Right cardiac atrium (tissue), 5 donors: Measurements from ENCODE around the gene GATAD2B. TPM values are rescaled to one million over a fixed set of nuclear protein-coding genes. Genes with fewer than 3 reads are reported as not detected.

ENCODE experiments used
- ATAC-seq, 2 donors: fragments of 200-7000 bp; cut with Tn5 transposase; one replicate each; pipeline versions ENCODE4 v1.8.0 to v1.9.1; 2020; ENCODE audit warnings: moderate library complexity in 2 of 2, mild to moderate bottlenecking in 1 of 2
- DNase-seq, 3 donors: peaks; one replicate each; pipeline ENCODE4 v3.0.0-alpha.2; 2020
- H3K27ac ChIP-seq: one replicate; pipeline ENCODE4 v1.5.1; 2013; ENCODE audit warnings: mild to moderate bottlenecking, low read length, control low read depth, moderate library complexity
- H3K27me3 ChIP-seq: one replicate; pipeline ENCODE4 v1.6.1; 2013; ENCODE audit not compliant: control insufficient read depth, insufficient read depth
- H3K4me1 ChIP-seq: one replicate; pipeline ENCODE4 v1.6.1; 2013; ENCODE audit warnings: low read length; ENCODE audit not compliant: control insufficient read depth, insufficient read depth
- H3K4me3 ChIP-seq: one replicate; pipeline ENCODE4 v1.5.1; 2013; ENCODE audit warnings: low read length, control low read depth
- H3K9me3 ChIP-seq: one replicate; pipeline ENCODE4 v1.6.1; 2013; ENCODE audit warnings: low read length; ENCODE audit not compliant: control insufficient read depth
- WGBS: extraction: QIAGEN DNeasy Blood & Tissue Kit; methylation state at CpG from one replicate; pipeline ENCODE4 v1.1.7; 2013; 5-methylcytosine and 5-hydroxymethylcytosine counted together
- intact Hi-C, 4 donors: fragments of 100-400 bp; cut with DNase I; formaldehyde crosslinking; loops; one replicate each; pipeline versions ENCODE4 v1.11.0 to v1.14.0; 2022 to 2023
- polyA plus RNA-seq: library from polyadenylated mRNA; stranded (reverse); fragments of 200-250 nt; gene quantifications from one replicate; pipeline ENCODE4 v1.2.3, GENCODE V29; 2013
- total RNA-seq, 4 donors: library from RNA; stranded (reverse); fragmentation: NEBNext Ultra II Directional; extraction: Animal tissue kit (Norgen Biotek cat#: 25700); gene quantifications; one replicate each; pipeline ENCODE4 v1.2.1, GENCODE V29; 2021
- donor health status: healthy with polysubstance abuse.
- donor health status: DM: no; HTN: yes; CAD: no.
- donor health status: DM: no; HTN: no; CAD: no.
- donor health status: DM: no; HTN: yes; CAD: no; lungs with severe emphysema.
- donor health status: DM: yes; HTN: yes; CAD: no.

The GATAD2B gene
- total and polyA plus RNA-seq, 5 donors: 7.2 to 50.1 (median 42.2) TPM

DNA sequence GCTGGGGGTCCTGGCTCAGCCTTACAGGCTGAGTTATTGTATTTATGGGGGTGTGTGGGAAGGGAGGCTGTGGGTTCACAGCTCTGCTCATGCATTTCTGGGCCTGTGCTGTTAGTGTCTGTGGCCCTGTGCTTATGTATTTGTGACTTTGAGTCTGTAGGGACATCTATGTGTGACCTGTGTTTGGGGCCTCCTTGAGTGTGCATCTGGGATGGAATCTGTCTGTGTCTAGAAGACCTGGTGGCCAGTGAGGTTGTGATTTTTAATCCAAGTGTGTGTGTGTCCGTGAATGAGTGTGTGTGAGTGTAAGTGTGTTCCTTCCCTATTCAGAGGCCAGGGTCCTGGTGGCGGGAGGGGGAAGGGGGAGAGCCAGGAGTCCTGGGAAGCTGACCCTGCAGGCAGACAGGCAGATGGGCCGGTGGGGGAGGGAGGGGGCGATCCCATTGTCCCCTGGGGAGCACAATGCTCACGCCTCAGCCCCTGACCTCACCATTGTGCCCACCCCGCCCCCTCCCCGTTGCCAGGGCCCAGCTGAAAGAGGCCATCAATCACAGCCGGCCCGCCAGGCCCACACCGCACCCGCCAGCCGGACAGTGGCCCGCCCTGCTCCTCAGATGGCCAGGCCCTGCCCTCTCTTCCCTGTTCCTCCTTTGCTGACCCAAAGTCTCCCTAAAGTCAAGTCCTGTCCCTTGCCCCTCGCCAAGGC lies 128.0 kb downstream of the GATAD2B start:
- Histone ChIP-seq H3K27me3 (no peaks in the 10 kb centered on the region), H3K27ac (no peak overlapping the region), H3K4me1 (peaks cover 3% of the 10 kb centered on the region), H3K4me3 (no peak overlapping the region), H3K9me3 (no peaks in the 10 kb centered on the region)
- 60% methylated on average over 14 of the region's 14 CpGs for WGBS
- no peak for ATAC-seq
- intact Hi-C loops: loop anchor here in 3 of 4 donors (5.0 to 10.0 kb wide), 3 partner anchors 130 to 193 kb away; partner anchors contain the start of genes RAB13 (in 2 of the 3) and GATAD2B (in 1 of the 3)
- DNase-seq: peak in 2 of 3 donors; percentile 61 to 73

DNA sequence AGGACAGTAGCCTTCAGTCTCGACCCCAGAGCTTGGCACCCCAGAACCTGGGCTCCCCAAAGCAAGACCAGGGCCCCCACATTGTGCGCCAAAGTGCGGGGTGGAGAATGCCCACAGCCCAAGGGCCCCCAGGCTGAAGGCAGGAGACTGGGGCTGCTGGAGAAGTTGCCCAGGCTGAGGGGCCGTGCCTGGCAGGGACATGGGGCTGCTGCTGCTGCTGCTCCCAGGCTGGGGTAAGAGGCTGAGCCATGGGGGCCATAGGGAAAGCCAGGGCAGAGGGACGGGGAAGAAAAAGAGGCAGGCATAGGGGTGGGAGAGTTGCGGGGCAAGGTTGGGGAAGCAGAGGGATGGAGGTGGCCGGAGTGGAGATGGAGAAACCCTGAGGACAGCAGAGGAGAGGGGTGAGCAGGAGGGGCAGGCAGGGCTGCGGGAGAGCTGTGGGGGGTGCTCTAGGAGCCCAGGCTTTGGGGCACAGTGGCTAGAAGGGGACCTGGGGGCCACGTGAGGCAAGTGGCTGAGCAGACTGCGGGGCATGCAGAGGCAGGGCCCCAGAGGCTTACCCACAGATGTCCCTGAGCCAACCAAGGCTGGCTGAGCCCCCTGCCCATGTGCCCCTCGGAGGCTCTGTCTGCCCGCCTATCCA lies 128.7 kb downstream of the GATAD2B start:
- ATAC-seq: no peak
- H3K4me3 ChIP-seq: no peak overlapping the region
- H3K27ac ChIP-seq: no peak overlapping the region
- WGBS: 83% methylated on average over 12 of the region's 12 CpGs
- H3K4me1 ChIP-seq: peaks cover 4% of the 10 kb centered on the region
- no peaks in the 10 kb centered on the region for H3K9me3 ChIP-seq
- H3K27me3 ChIP-seq: no peaks in the 10 kb centered on the region
- DNase-seq: no peak
- intact Hi-C loops: loop anchor here in 2 of 4 donors (10.0 kb wide), 2 partner anchors 131 to 191 kb away; partner anchors contain the start of genes GATAD2B (in 1 of the 2) and RAB13 (in 1 of the 2)

DNA sequence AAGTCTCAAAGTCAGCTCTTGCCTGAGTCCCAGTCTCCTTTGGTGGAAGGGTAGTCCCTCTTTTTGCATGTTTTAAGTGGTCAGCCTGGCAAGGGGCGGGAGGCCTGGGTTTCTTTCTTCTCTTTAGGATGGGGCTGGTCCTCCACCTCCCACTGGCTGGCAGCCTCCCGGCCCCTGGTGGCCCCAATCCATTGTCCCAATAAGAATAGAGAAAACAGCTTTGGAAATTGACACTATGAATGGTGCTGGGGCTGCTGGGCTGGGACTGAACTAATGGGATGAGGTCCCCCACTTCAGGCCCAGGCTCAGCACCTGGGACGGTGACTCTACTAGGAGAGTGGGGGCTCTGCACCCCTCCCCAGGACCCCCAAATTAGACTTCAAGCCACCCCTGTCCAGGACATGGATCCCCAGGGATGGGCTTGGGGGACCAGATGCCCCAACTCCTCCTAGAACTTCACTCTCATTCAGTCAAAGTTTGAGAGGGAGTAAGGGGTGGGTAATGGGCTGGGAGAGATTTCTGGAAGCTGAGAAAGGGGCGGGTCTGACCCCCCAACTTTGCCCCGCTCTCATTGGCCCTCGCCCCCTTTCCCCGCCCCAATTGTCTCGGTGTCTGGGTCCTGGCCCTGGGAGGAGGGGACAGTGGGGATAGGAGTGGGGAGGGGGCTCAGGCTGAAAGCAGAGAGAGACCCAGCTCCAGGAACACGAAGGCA lies 129.4 kb downstream of the GATAD2B start:
- intact Hi-C loops: loop anchor here in 2 of 4 donors (10.0 kb wide), 2 partner anchors 131 to 191 kb away; partner anchors contain the start of genes GATAD2B (in 1 of the 2) and RAB13 (in 1 of the 2)
- no peak overlapping the region for H3K4me3 ChIP-seq
- no peaks in the 10 kb centered on the region for H3K9me3 ChIP-seq
- no peak for DNase-seq
- no peaks in the 10 kb centered on the region for H3K27me3 ChIP-seq
- H3K4me1 ChIP-seq: peaks cover 4% of the 10 kb centered on the region
- no peak overlapping the region for H3K27ac ChIP-seq
- 80% methylated on average over 9 of the region's 9 CpGs for WGBS
- no peak for ATAC-seq

DNA sequence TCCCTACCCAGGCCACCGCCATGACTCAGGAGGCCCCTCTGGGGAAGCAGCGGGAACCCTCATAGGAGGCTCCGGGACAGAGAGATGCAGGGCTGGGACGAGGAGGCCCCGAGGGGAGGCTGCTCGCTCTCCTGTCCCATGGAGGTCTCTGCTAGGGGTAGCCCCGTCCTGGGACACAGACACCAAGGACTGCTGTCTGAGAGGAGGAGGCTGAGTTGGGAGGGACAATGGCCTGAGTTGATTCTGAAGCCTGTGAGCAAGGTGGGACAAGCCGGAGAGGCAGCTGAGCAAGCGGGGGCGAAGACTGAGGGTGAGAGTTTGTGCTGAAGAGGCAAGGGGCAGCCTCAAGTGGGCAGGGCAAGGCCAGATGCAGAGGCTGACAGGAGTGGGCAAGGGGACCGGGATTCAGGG lies 130.1 kb downstream of the GATAD2B start:
- 95% methylated on average over 11 of the region's 11 CpGs for WGBS
- no peaks in the 10 kb centered on the region for H3K9me3 ChIP-seq
- DNase-seq: no peak
- no peak overlapping the region for H3K4me3 ChIP-seq
- intact Hi-C loops: loop anchor here in 2 of 4 donors (10.0 kb wide), 2 partner anchors 132 to 192 kb away; partner anchors contain the start of genes GATAD2B (in 1 of the 2) and RAB13 (in 1 of the 2)
- ATAC-seq: no peak
- H3K27me3 ChIP-seq: no peaks in the 10 kb centered on the region
- peaks cover 4% of the 10 kb centered on the region for H3K4me1 ChIP-seq
- no peak overlapping the region for H3K27ac ChIP-seq

DNA sequence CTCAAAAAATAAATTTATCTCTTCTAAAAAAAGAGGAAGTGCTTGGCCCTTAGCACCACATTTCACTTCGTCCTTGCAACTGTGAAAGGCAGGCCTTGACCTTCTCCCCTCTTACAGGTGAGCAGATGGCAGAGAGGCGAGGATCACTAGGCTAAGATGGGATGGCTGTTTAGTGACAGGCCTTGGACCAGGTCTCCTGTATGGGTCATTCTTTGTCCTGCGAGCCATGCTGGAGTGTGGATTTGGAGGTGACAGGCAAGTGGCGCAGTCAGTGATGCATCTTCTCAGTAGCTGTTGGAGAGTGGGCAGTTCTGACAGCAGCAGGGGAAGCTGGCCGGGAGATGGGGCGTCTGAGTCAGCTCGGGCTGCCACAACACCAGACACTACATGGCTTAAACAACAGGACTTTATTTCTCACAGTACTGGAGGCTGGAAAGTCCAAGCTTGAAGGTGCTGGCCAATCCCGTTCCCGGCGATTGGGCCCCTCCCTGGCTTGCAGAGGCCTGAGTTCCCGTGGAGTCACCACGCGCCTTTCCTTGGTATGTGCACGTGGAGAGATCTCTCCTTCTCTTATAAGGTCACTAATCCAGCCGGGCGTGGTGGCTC lies 131.0 kb downstream of the GATAD2B start:
- Histone ChIP-seq H3K4me1 (peaks cover 4% of the 10 kb centered on the region), H3K4me3 (no peak overlapping the region), H3K27ac (no peak overlapping the region), H3K27me3 (no peaks in the 10 kb centered on the region), H3K9me3 (no peaks in the 10 kb centered on the region)
- DNase-seq: peak in 1 of 3 donors; percentile 44
- no peak for ATAC-seq
- intact Hi-C loops: loop anchor here in 2 of 4 donors (10.0 kb wide), 2 partner anchors 133 to 193 kb away; partner anchors contain the start of genes GATAD2B (in 1 of the 2) and RAB13 (in 1 of the 2)
- WGBS: 90% methylated on average over 16 of the region's 16 CpGs

DNA sequence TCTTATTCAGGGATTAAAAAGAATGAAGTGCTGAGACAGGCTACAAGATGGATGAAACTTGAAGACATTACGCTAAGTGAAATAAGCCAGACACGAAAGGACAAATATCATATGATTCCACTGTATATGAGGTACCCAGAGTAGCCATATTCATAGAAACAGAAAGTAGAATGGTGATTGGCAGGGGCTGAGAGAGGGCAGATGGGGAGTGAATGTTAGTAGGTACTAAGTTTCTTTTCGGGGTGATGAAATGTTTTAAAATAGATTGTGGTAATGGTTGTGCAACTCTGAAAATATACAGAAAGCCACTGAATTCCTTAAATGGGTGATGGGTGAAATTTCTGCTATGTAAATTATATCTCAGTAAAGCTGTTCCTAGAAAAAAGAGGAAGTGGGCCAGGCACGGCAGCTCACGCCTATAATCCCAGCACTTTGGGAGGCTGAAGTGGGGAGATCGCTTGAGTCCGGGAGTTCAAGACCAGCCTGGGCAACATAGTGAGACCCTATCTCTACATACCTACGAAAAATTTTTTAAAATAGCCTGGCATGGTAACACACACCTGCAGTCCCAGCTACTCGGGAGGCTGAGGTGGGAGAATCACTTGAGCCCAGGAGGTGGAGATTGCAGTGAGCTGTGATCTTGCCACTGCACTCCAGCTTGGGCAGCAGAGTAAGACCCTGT lies 131.7 kb downstream of the GATAD2B start:
- DNase-seq (peak in 2 of 3 donors; percentile 65 to 77), ATAC-seq (peak in 1 of 2 donors; percentile 26)
- Histone ChIP-seq H3K27me3 (no peaks in the 10 kb centered on the region), H3K4me3 (no peak overlapping the region), H3K27ac (peak overlapping the region; percentile 99), H3K9me3 (no peaks in the 10 kb centered on the region), H3K4me1 (peaks cover 4% of the 10 kb centered on the region)
- intact Hi-C loops: loop anchor here in 2 of 4 donors (10.0 kb wide), 2 partner anchors 134 to 194 kb away; partner anchors contain the start of genes GATAD2B (in 1 of the 2) and RAB13 (in 1 of the 2)
- 58% methylated on average over 9 of the region's 9 CpGs for WGBS

DNA sequence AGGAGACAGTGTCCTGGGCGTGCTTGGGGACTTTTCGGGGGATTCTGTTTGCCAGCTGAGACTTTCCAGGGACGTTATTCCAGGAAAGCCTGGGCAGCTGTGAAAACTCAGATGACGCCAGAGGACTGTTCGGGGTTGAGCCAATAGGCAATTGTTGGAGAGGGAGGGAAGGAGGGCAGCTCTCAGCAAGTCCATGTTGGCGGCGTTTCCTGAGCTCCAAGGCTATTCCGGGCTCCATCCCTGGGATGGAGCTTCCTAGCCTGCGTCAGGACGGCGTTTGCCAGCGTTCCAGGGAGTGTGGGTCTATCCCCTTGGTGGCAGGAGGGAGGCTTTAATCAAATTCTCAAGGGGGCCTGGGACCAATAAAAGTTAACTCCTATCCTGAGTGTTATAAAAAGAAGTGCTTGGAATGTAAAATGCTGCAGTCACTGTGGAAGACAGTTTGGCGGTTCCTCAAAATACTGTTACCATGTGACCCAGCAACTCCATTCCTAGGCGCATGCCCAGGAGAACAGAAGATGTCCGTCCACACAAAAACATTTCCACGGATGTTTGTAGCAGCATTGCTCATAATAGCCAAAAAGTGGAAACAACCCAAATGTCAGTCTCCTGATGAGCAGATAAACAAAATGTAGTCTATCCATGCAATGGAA lies 132.3 kb downstream of the GATAD2B start:
- peak; percentile 92 to 96 (median 94) for DNase-seq
- WGBS: 5% methylated on average over 16 of the region's 16 CpGs
- intact Hi-C loops: loop anchor here in 2 of 4 donors (10.0 kb wide), 2 partner anchors 134 to 194 kb away; partner anchors contain the start of genes GATAD2B (in 1 of the 2) and RAB13 (in 1 of the 2)
- peak overlapping the region; percentile 33 for H3K4me3 ChIP-seq
- H3K27me3 ChIP-seq: no peaks in the 10 kb centered on the region
- H3K4me1 ChIP-seq: peaks cover 4% of the 10 kb centered on the region
- H3K9me3 ChIP-seq: no peaks in the 10 kb centered on the region
- peak; percentile 91 to 95 for ATAC-seq
- H3K27ac ChIP-seq: peak overlapping the region; percentile 99

DNA sequence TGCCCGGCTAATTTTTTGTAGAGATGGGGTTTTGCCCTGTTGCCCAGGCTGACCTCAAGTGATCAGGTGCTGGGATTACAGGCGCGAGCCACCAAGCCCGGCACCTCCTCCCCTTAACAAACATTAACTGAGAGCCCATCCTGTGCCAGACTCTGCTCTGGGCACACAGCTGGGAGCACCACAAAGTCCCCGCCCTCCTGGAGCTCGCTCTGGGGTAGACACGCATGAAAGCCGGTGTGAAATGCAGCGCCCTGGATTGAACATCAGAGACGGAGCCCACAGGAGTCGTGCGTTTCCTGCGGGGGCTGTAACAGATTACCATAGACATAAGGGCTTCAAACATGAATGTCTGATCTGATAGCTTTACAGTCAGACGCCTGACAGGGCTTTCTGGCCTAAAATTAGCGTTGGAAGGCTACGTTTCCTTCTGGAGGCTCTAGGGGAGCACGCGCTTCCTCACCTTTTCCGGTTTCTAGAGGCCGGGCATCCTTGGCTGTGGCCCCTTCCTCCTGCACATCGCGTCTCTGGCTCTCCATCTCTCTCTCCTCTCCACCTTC lies 133.2 kb downstream of the GATAD2B start:
- DNase-seq (peak in 2 of 3 donors; percentile 62 to 68), ATAC-seq (peak; percentile 8 to 10)
- Histone ChIP-seq H3K4me1 (peaks cover 4% of the 10 kb centered on the region), H3K9me3 (no peaks in the 10 kb centered on the region), H3K4me3 (peak overlapping the region; percentile 28), H3K27ac (peak overlapping the region; percentile 99), H3K27me3 (no peaks in the 10 kb centered on the region)
- WGBS: 29% methylated on average over 22 of the region's 22 CpGs
- intact Hi-C loops: loop anchor here in 2 of 4 donors (10.0 kb wide), 2 partner anchors 135 to 195 kb away; partner anchors contain the start of genes GATAD2B (in 1 of the 2) and RAB13 (in 1 of the 2)

DNA sequence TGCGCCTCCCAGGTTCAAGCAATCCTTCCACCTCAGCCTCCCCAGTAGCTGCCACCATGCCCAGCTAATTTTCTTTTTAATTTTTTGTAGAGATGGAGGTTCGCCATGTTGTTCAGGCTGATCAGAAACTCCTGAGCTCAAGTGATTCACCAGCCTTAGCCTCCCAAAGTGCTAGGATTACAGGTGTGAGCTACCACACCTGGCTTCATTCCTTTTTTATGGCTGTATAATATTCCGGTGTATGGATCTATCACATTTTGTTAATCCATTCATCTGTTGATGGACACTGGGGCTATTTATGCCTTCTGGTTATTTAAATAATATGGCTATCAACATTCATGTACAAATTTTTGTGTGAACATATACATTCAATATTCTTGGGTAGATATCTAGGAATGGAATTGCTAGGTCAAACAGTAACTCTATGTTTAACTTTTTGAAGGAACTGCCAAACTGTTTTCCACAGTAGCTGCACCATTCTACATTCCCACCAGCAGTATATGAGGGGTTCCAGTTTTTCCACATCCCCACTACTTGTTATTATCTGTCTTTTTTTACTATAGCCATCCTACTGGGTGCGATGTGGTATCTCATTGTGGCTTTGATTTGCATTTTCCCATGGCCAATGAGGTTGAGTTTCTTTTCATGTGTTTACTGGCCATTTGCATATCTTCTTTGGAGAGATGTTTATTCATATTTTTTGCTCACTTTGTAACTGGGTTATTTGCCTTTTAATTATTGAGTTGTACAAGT lies 136.6 kb downstream of the GATAD2B start:
- no peak for DNase-seq

More for the DNA sequence above, 136.6 kb downstream of the GATAD2B start:
- intact Hi-C loops: no loop called here
- 97% methylated on average over 4 of the region's 4 CpGs for WGBS
- no peak overlapping the region for H3K27ac ChIP-seq
- H3K27me3 ChIP-seq: no peaks in the 10 kb centered on the region
- H3K4me3 ChIP-seq: no peak overlapping the region
- peaks cover 4% of the 10 kb centered on the region for H3K4me1 ChIP-seq
- no peak for ATAC-seq
- H3K9me3 ChIP-seq: no peaks in the 10 kb centered on the region
